GM12878 (cell line): ENCODE measurements around the gene SRD5A1. TPM values are rescaled to one million over a fixed set of nuclear protein-coding genes. Genes with fewer than 3 reads are reported as not detected.

ENCODE experiments used
- BACH1 ChIP-seq: fragments of 450-650 bp; IDR thresholded peaks from 2 replicates; pipeline ENCODE4 v1.6.1; 2017; ENCODE audit warnings: mild to moderate bottlenecking, borderline replicate concordance
- BCL11A ChIP-seq: IDR thresholded peaks from 2 replicates; pipeline ENCODE4 v1.6.1; 2011; ENCODE audit warnings: low read depth, low read length
- E2F8 ChIP-seq: fragments of 450-650 bp; IDR thresholded peaks from 2 replicates; pipeline ENCODE4 v1.6.1; 2018; ENCODE audit warnings: mild to moderate bottlenecking, low read depth, moderate library complexity; ENCODE audit not compliant: partially characterized antibody
- ETV6 ChIP-seq, 2 experiments: fragments of 450-650 bp in 1 of 2; IDR thresholded peaks in 1 of 2; conservative IDR thresholded peaks in 1 of 2; 2 replicates each; pipeline ENCODE4 v1.6.1; 2014; ENCODE audit warnings: antibody characterized with exemption in 1 of 2, borderline replicate concordance in 1 of 2, low read depth in 1 of 2, mild to moderate bottlenecking in 1 of 2, moderate library complexity in 1 of 2
- HCFC1 ChIP-seq: fragments of 150-350 bp; IDR thresholded peaks from 2 replicates; pipeline ENCODE4 v1.6.1; 2014; ENCODE audit warnings: low read length
- MXI1 ChIP-seq: fragments of 150-350 bp; IDR thresholded peaks from 2 replicates; pipeline ENCODE4 v1.6.1; 2011; ENCODE audit warnings: low read depth, mild to moderate bottlenecking, inconsistent platforms, low read length, improper control_type of control experiment
- NBN ChIP-seq: fragments of 450-650 bp; IDR thresholded peaks from 2 replicates; pipeline ENCODE4 v1.6.1; 2016
- NFXL1 ChIP-seq: fragments of 450-650 bp; IDR thresholded peaks from 2 replicates; pipeline ENCODE4 v1.6.1; 2017; ENCODE audit warnings: antibody characterized with exemption, mild to moderate bottlenecking, borderline replicate concordance
- NR2C1 ChIP-seq: fragments of 450-650 bp; IDR thresholded peaks from 2 replicates; pipeline ENCODE4 v1.6.1; 2017; ENCODE audit warnings: antibody characterized with exemption, mild to moderate bottlenecking, moderate library complexity
- NR2F1 ChIP-seq: fragments of 450-650 bp; conservative IDR thresholded peaks from 2 replicates; pipeline ENCODE4 v1.6.1; 2017; ENCODE audit warnings: mild to moderate bottlenecking
- POLR2AphosphoS5 ChIP-seq: IDR thresholded peaks from 2 replicates; pipeline ENCODE4 v1.6.1; 2011; ENCODE audit warnings: mild to moderate bottlenecking, low read length, inconsistent platforms
- SMC3 ChIP-seq: IDR thresholded peaks from 2 replicates; pipeline ENCODE4 v1.6.1; 2011; ENCODE audit warnings: low read length, improper control_type of control experiment, borderline replicate concordance
- SP1 ChIP-seq: IDR thresholded peaks from one replicate; pipeline ENCODE4 v1.6.1; 2011; ENCODE audit warnings: low read depth, low read length
- TCF7 ChIP-seq: IDR thresholded peaks from 2 replicates; pipeline ENCODE4 v1.6.1; 2014; ENCODE audit warnings: antibody characterized with exemption, borderline replicate concordance
- ZBTB4 ChIP-seq: fragments of 450-650 bp; formaldehyde crosslinking; IDR thresholded peaks from 2 replicates; pipeline ENCODE4 v1.4.0; 2022; ENCODE audit warnings: mild to moderate bottlenecking, moderate library complexity
- ZBTB40 ChIP-seq: fragments of 450-650 bp; IDR thresholded peaks from 2 replicates; pipeline ENCODE4 v1.6.1; 2016; ENCODE audit warnings: mild to moderate bottlenecking, moderate library complexity, borderline replicate concordance
- ZNF217 ChIP-seq: fragments of 450-650 bp; IDR thresholded peaks from 2 replicates; pipeline ENCODE4 v1.6.1; 2017; ENCODE audit warnings: antibody characterized with exemption, mild to moderate bottlenecking
- ZNF24 ChIP-seq: fragments of 450-650 bp; IDR thresholded peaks from 2 replicates; pipeline ENCODE4 v1.6.1; 2017; ENCODE audit warnings: antibody characterized with exemption, mild to moderate bottlenecking
- polyA plus RNA-seq, 11 experiments: library from polyadenylated mRNA; depleted of rRNA in 4 of 11; unstranded in 6 of 11; stranded (reverse) in 5 of 11; fragments of >200 nt; fragmentation: Nextera tagmentation in 4 of 11; fragmentation: Illumina TruSeq in 1 of 11; extraction: Ambion mirVana in 4 of 11; extraction: Trizol in 1 of 11; gene quantifications; 1 replicate in 1 of 11; 2 replicates in 10 of 11; pipeline versions ENCODE4 v1.2.1 to v1.2.3, GENCODE V29; 2011 to 2016; ENCODE audit warnings: inconsistent platforms in 2 of 11, missing spikeins in 2 of 11, low read depth in 1 of 11
- total RNA-seq, 4 experiments: library from RNA; depleted of rRNA in 3 of 4; stranded (reverse); fragments of >200 nt in 3 of 4; fragmentation: Illumina TruSeq in 1 of 4; extraction: Trizol in 1 of 4; gene quantifications; 2 replicates each; pipeline versions ENCODE4 v1.2.1 to v1.2.3, GENCODE V29; 2013 to 2021

Gene SRD5A1
- total and polyA plus RNA-seq, 10 of the 15 experiments (the other 5 are each of a cell fraction or from before 2014, with no cell fraction given), result 0.76 to 20.1 (median 12.3) TPM

GRCh38 chr5:6632888-6633468, at the start of gene SRD5A1, which contains the start of gene NSUN2 (continued):
- TF ChIP-seq E2F8 (no peak), POLR2AphosphoS5 (peak; percentile 87), ZNF24 (no peak), HCFC1 (peak; percentile 60), NR2C1 (no peak), NFXL1 (no peak), SP1 (peak; percentile 7), TCF7 (no peak), NR2F1 (0 out of 2 replicates have a peak, but pooled peaks have one; percentile 14), BACH1 (peak; percentile 80), BCL11A (no peak), SMC3 (no peak), ZBTB40 (peak; percentile 80; the same call in 1 of the 2 replicates), ETV6 (conservative IDR thresholded peaks at IDR 0.05 in 1 of 2, IDR thresholded peaks at IDR 0.05 in 1 of 2; ENCODE audit: borderline replicate concordance in 1 of 2, low read depth in 1 of 2) (no peak), ZBTB4 (CRISPR knock-in tag) (no peak), ZNF217 (no peak), NBN (peak; percentile 73), MXI1 (peak; percentile 95)
